NCI-H774 (cell line): ENCODE data around the gene C1orf94.

ENCODE experiments used
- DNase-seq: peaks from one replicate; lab custom pipeline; 2025; lab: John Stamatoyannopoulos, UW

Gene C1orf94, protein sequence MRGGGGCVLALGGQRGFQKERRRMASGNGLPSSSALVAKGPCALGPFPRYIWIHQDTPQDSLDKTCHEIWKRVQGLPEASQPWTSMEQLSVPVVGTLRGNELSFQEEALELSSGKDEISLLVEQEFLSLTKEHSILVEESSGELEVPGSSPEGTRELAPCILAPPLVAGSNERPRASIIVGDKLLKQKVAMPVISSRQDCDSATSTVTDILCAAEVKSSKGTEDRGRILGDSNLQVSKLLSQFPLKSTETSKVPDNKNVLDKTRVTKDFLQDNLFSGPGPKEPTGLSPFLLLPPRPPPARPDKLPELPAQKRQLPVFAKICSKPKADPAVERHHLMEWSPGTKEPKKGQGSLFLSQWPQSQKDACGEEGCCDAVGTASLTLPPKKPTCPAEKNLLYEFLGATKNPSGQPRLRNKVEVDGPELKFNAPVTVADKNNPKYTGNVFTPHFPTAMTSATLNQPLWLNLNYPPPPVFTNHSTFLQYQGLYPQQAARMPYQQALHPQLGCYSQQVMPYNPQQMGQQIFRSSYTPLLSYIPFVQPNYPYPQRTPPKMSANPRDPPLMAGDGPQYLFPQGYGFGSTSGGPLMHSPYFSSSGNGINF

DNA sequence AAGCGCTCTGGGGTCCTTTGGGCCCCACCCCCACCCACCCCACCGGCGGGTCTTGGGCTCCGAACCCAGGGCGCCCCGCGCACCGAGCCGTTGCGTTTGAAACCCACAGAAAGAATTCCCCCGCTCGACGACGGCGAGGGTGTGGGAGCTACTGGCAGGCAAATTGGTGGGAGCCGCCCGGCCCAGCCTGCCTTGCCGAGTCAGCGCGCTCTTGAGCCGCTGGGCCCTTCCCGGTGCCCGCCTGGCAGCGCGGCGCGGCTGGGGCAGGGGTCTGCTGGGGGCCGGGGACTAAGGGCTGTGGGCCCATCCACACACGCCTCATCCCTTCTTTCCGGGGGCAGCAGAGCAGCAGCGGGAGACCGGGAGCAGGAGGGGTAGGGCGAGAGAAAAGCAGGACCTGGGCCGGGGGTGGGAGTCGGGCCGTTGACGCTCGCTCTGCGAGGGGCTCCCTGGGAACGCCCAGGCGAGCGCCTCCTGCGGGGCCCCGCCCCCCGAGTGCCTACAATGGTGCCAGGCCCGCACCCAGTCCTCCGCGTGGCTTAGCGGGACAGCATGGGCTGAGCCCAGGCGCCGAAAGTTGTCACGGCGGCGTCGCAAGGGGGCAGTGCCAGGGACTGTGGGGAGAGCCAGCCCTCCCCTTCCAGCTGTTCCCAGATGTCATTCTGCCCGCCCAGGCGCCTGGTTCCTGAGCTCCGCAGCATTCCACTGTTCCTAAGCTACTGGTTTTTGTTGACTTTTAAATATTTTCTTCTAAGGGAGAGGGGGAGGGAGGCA is at the start of gene C1orf94:
Gene C1orf94 (plus strand): TSS at position 78 of the 774 bp plus-strand sequence. CDS start 883 bp downstream, outside the sequence.
- DNase-seq: no peak

DNA sequence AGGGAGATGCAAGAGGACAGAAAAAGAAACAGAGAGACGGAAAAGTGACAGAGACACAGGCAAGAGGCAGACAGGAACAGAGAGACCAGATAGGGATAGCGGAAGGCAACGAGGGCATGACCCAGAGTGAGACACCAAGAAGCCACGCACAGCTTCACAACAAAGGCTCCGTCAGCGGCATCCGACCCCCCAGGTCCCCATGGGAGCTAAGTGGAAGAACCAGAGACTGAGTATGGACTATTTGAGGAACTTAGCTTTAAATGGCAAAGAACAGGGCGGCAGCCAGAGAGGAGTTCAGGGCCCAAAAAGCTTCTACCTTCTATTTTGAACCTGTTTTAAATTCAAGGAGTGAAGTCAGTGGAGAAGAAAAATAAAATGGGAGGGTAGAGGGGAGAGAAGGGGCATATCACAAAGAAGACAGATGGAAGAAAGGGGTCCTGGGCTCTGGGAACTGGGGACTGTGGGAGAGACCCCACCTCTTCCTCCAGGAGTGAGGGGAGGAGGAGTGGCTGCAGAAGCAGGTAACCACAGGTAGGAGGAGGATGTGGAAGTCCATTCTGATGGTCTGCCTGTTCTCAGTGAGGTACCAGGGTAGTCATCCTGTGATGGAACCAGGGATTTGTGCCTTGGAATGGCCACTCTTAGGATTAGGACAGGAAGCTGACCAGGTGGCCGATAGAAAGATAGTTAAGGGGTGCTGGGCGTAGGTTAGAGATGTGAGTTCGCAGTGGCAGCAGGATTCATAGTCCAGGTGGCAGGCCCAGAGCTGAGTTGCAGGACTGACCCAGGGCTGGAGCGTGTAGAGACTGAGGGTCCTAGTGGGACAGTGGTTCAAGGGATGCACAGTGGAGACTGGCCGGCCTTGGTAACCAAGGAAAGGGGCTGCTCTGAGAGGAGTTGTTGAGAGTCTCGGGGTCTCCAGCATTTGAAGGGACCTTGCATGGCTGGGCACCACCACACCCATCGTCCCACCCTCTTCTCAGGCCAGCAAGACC is 49.4 kb upstream of the C1orf94 start:
- DNase-seq: no peak

DNA sequence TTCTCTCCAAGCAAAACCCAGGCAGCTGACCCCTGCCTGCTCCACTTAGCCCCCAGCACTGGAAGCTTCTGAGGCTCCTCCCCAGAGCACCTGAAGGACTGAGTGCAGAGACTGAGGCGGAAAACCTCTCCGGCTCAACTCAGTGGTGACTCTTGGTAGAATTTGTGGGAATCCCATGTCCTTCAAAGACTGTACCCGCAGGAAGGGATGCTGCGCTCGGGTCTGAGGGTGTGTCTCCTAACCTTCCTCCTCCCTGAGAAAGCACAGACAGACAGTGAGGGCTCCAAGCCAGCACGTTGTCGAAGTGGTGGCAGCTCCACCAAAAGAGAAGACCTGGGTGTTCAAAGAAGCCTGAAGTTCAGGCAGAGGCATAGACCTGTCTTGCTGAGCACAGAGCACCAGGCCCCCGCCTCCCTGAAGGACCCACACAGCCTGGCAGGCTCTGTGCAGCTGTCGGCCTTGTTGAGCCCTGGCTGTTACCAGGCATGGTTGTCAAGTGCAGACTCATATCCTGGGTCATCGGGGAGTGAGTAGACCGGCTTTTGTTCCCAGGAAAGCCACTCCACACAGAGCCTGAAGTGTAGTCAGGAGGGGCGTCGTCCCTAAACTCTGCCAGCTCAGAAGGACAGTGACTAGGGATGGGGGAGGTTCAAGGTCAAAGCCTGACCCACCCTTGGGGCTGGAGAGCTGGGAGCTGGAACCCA is 48.4 kb upstream of the C1orf94 start:
- DNase-seq: no peak

DNA sequence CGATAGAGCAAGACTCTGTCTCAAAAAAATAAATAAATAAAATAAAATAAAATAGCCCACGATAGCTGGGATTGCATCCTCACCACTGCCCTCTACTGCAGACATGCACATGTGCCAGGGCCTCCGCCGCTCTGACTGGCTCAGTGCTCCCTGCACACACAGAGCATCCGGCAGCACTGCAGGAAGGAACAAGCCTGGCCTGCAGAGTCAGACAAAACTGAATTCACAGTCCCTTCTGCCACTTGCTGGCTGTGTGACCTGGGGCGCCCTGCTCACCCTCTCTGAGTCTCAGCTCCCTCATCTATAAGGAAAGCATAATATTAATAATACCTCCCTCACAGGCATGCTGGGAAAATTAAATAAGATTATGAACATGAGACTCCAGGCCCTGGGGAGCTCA is 47.1 kb upstream of the C1orf94 start:
- DNase-seq: no peak

DNA sequence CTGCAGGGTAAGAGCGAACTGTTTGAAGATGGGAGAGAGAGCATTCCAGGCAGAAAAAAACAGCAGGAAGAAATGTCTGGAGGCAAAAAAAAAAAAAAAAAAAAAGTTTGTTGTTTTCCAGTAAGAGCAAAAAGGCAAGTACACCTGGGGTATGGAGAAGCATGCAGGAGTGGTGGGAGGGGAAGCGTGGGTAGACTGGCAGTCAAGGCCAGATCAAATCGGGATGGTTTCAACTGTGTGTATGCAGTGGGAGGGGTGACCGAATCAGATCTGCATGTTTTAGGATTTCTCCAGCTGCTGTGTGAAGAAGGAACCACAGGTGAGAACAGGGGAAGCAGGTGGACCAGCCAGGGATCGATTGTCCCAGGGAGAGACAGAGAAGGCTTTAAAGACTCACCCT is 46.4 kb upstream of the C1orf94 start:
- DNase-seq: no peak

DNA sequence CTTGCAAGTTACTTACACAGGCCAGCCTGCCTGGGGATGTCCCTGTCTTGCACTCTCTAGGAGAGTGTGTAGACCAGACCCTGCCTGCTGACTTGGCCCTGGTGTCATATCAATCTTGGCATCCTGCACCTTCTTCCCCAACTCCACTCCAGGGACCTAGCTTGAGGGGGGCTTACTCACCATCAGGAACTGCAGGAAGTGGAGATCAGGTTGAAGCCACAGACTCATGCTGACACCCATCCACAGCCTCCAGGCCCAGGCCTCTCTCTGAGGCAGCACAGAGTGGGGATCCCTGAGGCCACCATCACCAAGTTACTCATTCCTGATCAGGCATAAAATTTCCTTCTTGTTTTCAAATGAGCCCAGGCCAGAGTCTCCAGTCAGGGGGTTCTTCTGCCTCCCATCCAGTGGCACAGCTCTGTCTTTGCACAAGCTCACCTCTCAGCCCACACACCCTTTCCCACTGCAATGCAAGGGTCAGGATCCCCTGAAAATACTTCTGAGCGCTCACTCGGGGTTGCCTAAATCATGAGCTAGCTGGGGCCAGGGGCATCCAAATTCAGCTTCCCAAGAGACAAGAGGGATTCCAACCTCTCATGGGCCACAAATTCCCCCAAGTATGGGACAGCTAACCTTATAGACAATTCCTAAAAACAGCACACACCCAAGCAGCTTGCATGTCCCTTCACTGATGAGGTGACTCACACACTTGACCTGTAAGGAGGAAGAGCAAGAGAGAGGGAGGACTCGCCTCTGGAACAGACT is 45.1 kb upstream of the C1orf94 start:
- DNase-seq: no peak

DNA sequence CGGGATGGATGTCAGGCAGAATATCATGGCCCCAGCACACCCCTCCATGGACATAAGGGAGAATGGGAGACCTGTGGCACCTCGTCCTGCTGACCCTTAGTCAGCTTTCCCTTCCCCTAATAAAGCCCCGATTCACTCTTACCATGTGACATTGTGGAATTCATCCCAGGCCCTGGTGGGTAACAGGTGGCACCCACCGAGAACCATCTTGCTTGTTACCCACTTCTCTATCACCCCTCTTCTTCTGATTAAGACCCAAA is 44.6 kb upstream of the C1orf94 start:
- no peak for DNase-seq

DNA sequence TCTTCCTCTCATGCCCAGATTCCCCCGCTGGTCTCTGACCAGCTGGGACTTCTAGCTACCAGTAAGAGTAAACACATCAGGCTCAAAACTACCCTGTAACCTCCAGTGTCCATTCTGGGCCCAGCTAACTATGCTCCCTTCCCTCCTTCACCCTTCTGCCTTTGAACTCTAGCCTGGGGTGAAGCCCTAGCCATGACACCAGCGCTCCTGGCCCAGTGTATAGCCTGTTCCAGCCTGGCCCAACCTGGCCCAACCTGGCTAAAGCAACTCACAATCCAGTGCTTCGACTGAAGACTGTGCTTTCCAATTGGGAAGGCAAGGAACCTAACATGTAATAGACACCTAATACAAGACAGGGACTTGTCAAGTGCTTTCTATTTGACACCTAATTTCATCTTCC is 39.3 kb upstream of the C1orf94 start:
- DNase-seq: no peak

DNA sequence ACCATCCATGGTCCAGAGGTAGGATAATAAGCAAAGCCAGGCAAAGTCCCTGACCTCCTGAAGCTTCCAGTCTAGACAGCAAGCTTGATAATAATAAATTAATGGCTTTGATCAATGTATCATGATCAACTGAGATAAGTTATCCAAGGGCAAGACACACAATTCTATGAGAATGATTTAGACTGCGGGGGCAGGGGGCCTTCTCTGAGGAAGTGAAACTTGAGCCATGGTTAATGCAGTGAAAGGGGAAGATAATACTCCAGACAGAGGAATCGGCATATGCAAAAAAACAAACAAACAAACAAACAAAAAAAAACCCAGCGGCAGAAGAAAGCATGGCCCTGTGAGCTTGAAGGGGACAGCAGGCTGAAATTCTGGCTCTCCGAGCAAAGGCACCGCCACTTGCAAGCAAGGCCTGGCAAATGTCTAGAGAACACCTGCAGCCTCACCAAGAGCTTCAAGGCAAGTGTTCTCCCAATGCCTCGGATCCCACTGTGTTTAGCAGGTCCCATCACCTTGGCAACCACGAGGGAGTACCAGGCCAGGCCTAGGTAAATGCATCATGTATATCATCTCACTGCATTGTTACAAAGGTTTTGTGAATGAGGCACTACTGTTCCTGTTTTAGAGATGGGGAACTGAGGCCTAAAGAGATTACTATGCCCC is 36.6 kb upstream of the C1orf94 start:
- DNase-seq: no peak

DNA sequence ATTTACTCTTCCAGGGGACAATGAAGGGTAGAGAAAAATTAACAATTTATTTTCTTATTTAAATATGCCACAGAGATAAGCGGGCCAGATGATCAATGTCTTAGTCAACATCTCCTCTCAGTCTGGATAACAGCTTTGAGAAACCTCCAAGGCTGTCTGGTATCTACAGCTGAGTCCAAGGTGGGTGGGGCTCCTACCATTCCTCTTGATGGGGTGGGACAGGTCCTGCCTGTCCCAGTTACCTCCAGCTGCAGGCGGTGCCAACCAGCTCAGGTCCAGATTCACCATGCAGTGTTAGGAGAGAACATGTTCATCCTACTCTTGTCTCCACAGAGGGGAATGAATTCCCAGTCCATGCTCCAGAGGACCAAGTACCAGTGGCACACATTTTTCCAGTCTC is 32.7 kb upstream of the C1orf94 start:
- DNase-seq: no peak

DNA sequence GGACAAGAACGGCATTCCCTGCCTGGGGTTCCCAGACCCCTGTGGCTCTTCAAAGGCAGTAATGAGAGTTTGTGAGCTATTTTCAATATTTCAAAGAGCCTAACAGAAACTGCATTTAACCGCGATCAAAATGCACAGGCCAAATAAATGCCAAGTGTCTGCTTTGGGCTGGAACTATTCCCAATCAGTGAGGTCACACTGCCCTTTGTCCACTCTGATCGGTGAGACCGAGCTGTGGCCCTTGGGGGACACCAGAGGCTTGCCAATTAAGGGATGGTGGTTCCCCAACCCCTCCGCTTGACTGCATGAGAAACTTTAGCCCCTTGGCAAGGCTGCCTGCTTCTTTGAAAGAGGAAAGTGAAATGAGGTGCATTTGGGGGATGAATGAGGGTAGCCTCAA is 31.9 kb upstream of the C1orf94 start:
- no peak for DNase-seq

DNA sequence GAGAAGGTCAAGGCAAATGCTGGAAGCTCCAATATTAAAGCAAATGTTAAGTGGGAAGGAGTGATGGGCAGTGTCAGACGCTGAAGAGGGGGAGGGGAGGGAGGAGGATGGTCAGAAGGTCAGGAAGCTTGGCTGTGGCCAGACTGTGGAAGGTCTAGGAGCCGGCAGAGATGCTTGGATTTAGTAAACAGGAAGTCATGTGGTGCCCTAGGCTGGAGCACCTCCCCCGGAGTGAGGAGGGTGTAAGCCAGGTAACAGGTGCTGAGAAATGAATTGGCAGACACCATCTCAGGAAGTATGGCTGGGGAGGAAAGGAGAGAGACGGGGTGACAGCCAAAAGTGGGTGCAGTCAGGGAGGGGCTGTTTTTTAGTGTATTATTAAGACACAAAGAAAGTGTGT is 29.4 kb upstream of the C1orf94 start:
- peak; percentile 48 for DNase-seq

DNA sequence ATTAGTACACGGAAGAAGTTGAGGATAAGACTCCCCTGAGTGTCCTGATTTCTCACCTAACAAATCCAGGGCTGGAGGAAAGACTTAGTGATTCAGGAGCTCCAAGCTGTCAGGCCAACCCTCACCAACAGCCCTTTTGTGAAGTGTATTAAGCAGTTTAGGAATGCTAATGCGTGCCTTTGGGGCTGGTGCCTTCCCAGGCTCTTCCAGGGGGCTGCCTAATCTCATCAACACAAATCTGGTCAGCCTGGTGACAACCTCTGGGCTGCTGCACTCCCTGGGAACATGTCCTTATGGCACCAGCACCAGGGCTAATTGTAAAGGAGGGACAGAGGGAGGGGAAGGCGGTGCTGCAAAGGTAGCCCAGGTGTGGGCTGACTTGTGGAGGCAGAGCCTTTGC is 27.2 kb upstream of the C1orf94 start:
- DNase-seq: no peak

DNA sequence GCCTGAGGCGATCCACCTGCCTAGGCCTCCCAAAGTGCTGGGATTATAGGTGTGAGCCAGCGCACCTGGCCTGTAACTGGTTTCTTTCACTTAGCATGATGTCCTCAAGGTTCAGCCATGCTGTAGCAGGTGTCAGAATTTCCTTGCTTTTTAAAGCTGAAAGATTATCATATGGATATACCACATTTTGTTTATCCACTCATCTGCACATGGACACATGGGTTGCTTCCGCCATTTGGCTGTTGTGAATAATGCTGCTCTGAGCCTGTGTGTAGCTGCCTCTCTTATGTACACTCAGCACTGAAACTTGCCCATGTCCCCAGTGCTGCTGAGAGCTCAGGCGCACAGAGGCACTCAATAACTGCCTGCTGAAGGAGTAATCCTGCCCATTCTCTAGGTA is 23.5 kb upstream of the C1orf94 start:
- no peak for DNase-seq

DNA sequence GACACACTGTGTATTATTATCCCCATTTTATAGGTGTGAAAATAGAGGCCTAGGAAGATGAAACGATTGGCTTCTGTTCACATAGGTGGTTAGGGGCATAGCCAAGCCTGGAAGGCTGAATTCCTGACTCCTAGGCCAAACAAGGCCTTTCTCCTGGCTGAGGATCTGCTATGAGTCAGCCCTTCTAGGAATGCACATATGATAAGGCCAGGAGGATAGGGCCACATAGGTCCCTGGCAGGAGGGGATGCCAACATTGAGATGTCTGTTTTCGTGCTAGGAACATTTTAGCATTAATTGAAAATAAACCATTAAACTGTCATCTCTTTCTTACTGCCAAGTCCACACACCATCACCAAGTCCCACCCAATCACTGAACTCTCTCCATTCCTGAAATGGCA is 20.8 kb upstream of the C1orf94 start:
- DNase-seq: no peak

DNA sequence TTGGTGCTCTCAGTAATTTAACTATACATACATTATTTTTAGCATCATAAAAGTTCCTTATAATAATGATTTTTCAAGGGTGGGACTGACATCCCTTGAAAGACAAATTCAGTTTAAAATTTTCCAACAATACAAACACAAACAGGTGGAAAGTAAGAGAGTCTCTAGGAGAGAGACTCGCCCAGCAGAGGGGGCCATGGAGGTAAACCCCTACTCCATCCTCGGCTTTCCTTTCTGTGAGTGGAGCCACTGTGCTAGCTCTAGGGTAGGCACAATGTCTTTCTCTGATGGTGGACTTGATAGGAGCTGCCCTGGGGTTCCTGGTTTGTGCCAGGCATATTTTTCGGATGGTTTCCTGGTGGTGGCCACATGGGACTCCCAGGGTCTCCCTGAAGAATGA is 20.0 kb upstream of the C1orf94 start:
- DNase-seq: no peak

DNA sequence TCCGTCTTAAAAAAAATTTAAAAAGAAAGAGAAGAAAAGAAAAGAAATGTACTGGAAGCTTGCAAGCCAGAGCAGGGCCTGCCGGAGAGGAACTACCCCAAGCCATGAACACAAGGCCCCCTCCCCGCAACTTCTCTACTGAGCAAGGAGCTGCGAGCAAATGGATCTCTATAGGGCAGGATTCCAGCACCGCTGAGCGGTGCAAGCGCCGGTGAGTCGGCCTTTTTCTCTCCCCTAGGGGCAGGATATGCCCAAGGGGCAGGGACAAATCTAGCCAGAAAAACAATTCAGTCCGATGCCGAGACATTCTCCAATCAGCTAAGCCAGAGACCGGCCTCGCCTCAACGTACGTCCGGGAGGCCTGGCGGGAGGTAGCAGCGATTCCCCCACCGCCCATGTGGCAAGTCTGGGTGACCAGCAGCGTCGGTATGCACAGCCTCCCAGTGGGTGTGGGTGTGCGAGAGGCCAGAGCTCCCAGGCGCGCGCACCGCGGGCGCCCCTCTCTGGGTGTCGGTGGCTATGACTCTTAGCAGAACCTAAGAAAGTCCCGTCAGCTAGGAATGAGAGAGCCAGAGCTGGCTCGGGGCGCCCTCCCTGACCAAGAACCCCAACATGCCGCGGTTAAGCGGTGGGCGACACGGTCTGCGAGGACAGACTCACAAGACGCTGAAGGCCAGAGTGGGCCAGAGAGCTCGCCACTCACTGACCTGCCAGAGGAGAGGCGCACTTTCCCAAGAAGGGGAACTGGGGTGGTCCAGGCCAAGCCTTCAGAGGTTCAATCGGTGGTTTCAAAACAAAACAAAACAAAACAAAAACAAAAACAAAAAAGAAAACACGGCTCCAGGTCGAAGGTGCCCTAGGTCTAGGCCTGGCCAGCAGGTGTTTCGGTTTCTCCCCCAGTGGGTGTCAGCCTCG is 13.6 kb upstream of the C1orf94 start:
- peak; percentile 90 for DNase-seq

DNA sequence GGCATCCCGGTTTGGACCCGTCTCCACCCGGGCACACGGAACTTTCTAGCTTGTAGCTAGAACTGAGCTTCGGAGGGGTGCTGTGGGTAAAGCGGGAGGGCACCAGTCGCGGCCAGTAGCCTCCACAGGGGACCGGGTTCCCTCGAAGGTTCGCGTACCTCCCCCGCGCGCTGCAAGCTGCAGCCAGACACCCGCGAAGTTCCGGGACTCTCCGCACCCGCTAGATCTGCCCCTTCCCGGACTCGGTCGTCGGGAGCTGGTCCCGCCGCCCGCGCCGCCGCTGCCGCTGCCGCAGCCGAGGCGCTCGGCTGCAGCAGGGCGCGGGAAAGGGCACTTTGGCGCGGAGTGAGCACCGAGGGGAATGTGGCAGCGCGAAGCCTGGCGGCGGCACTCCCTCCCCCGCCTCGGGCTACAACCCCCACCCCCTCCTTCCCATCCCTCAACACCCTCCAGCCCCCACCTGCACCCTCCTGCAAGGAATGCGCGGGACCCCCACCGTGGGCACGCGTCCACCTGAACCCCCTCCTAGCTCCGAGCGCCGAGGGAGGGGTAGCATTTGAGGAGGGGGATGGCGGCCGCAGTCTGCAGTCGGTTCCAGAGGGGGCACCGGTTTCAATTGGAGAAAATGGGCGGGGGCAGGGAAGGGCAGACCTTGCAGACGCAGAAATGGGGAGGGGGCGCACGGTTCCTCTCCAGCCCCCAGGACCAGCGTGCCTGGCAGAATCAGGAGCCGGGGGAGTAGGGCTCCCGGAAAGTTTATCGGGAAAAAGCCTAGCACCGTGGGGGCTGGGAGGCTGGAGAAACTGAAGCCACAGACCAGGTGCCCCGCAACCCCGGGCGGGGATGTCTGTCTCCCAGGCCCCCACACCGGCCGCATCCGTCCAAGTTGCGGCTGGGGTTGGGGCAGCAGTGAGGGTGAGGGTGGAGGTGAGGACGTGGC is 12.6 kb upstream of the C1orf94 start:
- peak; percentile 45 for DNase-seq
